ENCODE results near the gene TNFAIP2. TPM values are rescaled to one million over a fixed set of nuclear protein-coding genes. Genes with fewer than 3 reads are reported as not detected.
"Not testable (repeated sequence)": the region's sequence is repeated elsewhere in the genome, so short reads cannot be mapped to it uniquely, and the experiment has no call there.

The TNFAIP2 gene
- total RNA-seq, 2 experiments from 2014 or later, result not detected

GRCh38 chr14:103113774-103114173 is 9.5 kb upstream of the TNFAIP2 start:
- H3K27ac ChIP-seq (ENCODE audit: low read depth, low read length, poor library complexity, severe bottlenecking), result no peak overlapping the region

GRCh38 chr14:103115086-103115679 is 8.1 kb upstream of the TNFAIP2 start:
- CTCF ChIA-PET (ENCODE audit: unreplicated experiment); H4K20me1 ChIP-seq (ENCODE audit: insufficient read depth, low read length); DNase-seq (ENCODE audit: low spot score); H3K9me3 ChIP-seq (ENCODE audit: low read length); H3K36me3 ChIP-seq (ENCODE audit: insufficient read depth, low read length); H3K27ac ChIP-seq (ENCODE audit: low read depth, low read length, poor library complexity, severe bottlenecking); H3K4me3 ChIP-seq (ENCODE audit: low read depth, low read length, poor library complexity, severe bottlenecking); H3K9me2 ChIP-seq (ENCODE audit: insufficient read depth, low read length); BruUV-seq (replicated peaks); POLR2A ChIA-PET; H3K79me2 ChIP-seq (ENCODE audit: insufficient read depth, low read depth, low read length); intact Hi-C loops (cut with micrococcal nuclease; ENCODE audit: unreplicated experiment): not testable (repeated sequence)
- H2AFZ ChIP-seq (ENCODE audit: low read length), result peak overlapping the region; percentile 21; the same call in 1 of the 2 replicates
- peaks cover 20% of the 10 kb centered on the region for H3K4me1 ChIP-seq (ENCODE audit: insufficient read depth, low read length, poor library complexity, severe bottlenecking)
- H3K4me2 ChIP-seq (ENCODE audit: low read length), result peak overlapping the region; percentile 41

More at GRCh38 chr14:103113774-103114173, 9.5 kb upstream of the TNFAIP2 start:
- Histone ChIP-seq H3K36me3 (ENCODE audit: insufficient read depth, low read length) (no peaks in the 10 kb centered on the region), H2AFZ (ENCODE audit: low read length) (no peak overlapping the region), H3K79me2 (ENCODE audit: insufficient read depth, low read depth, low read length) (no peaks in the 10 kb centered on the region), H3K4me1 (ENCODE audit: insufficient read depth, low read length, poor library complexity, severe bottlenecking) (peaks cover 20% of the 10 kb centered on the region), H4K20me1 (ENCODE audit: insufficient read depth, low read length) (no peaks in the 10 kb centered on the region), H3K9me3 (ENCODE audit: low read length) (no peaks in the 10 kb centered on the region), H3K9me2 (ENCODE audit: insufficient read depth, low read length) (no peaks in the 10 kb centered on the region), H3K4me3 (ENCODE audit: low read depth, low read length, poor library complexity, severe bottlenecking) (no peak overlapping the region), H3K4me2 (ENCODE audit: low read length) (no peak overlapping the region)
- no peak for DNase-seq (ENCODE audit: low spot score)
- BruUV-seq (replicated peaks), result no TSS peak
- intact Hi-C loops (cut with micrococcal nuclease; ENCODE audit: unreplicated experiment), result no loop called here
- ChIA-PET POLR2A (no interaction called here), CTCF (ENCODE audit: unreplicated experiment) (no interaction called here)
- no peak for TF ChIP-seq CTCF (conservative IDR thresholded peaks at IDR 0.05; ENCODE audit: low read length)
- no peak for TF ChIP-seq EZH2phosphoT487 (IDR thresholded peaks at IDR 0.05; ENCODE audit: borderline replicate concordance, low read depth, low read length)

GRCh38 chr14:103115845-103116572 is 7.3 kb upstream of the TNFAIP2 start:
- TF ChIP-seq CTCF (conservative IDR thresholded peaks at IDR 0.05; ENCODE audit: low read length), result no peak
- TF ChIP-seq EZH2phosphoT487 (IDR thresholded peaks at IDR 0.05; ENCODE audit: borderline replicate concordance, low read depth, low read length), result no peak
- no TSS peak for BruUV-seq (replicated peaks)
- POLR2A ChIA-PET, result no interaction called here

More at GRCh38 chr14:103115845-103116572, 7.3 kb upstream of the TNFAIP2 start:
- no peaks in the 10 kb centered on the region for H3K9me2 ChIP-seq (ENCODE audit: insufficient read depth, low read length)
- H3K4me3 ChIP-seq (ENCODE audit: low read depth, low read length, poor library complexity, severe bottlenecking), result no peak overlapping the region
- no peak for DNase-seq (ENCODE audit: low spot score)
- H2AFZ ChIP-seq (ENCODE audit: low read length), result no peak overlapping the region
- peaks cover 23% of the 10 kb centered on the region for H3K4me1 ChIP-seq (ENCODE audit: insufficient read depth, low read length, poor library complexity, severe bottlenecking)
- no peak overlapping the region for H3K4me2 ChIP-seq (ENCODE audit: low read length)
- no peaks in the 10 kb centered on the region for H4K20me1 ChIP-seq (ENCODE audit: insufficient read depth, low read length)
- H3K27ac ChIP-seq (ENCODE audit: low read depth, low read length, poor library complexity, severe bottlenecking), result no peak overlapping the region
- no peaks in the 10 kb centered on the region for H3K9me3 ChIP-seq (ENCODE audit: low read length)
- CTCF ChIA-PET (ENCODE audit: unreplicated experiment), result interaction anchor here (0.6 to 1.1 kb wide), 2 partner anchors 25 to 213 kb away, joined by 3 to 6 read pairs; no protein-coding TSS in a partner anchor
- no peaks in the 10 kb centered on the region for H3K79me2 ChIP-seq (ENCODE audit: insufficient read depth, low read depth, low read length)
- H3K36me3 ChIP-seq (ENCODE audit: insufficient read depth, low read length), result no peaks in the 10 kb centered on the region
- intact Hi-C loops (cut with micrococcal nuclease; ENCODE audit: unreplicated experiment), result no loop called here
